A673 (cell line): ENCODE data around the gene DPCD.
"Not testable (repeated sequence)": the region's sequence is repeated elsewhere in the genome, so short reads cannot be mapped to it uniquely, and the experiment has no call there.

Experiments used
- EZH2 ChIP-seq: fragments of 200-600 bp; sonication (generic); IDR thresholded peaks from 2 replicates; pipeline ENCODE4 v1.6.1; 2017; ENCODE audit warnings: borderline replicate concordance, low read depth, mild to moderate bottlenecking, mixed read lengths, antibody characterized with exemption, low read length; ENCODE audit not compliant: poor library complexity, severe bottlenecking
- TF ChIP-seq, protein P1 (sequence below): fragments of 300-800, 200-600 bp; sonication (generic); conservative IDR thresholded peaks from 2 replicates; pipeline ENCODE4 v1.5.1; 2017; ENCODE audit warnings: low read depth, mild to moderate bottlenecking, antibody characterized with exemption, low read length, moderate library complexity, mixed read lengths

DNA sequence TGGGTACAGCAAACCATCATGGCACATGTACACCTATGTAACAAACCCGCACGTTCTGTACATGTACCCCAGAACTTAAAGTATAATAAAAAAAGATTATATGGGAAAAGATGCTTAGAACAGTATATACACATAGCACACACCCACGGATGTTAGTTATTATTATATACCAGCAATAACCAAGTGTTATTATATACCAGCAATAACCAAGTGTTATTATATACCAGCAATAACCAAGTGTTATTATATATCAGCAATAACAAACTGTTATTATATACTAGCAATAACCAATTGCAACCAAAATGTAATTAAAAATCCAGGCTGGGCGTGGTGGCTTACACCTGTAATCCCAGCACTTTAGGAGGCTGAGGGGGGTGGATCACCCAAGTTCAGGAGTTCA lies 45.4 kb downstream of the DPCD start:
- not testable (repeated sequence) for TF ChIP-seq EZH2
- TF ChIP-seq, protein P1, sequence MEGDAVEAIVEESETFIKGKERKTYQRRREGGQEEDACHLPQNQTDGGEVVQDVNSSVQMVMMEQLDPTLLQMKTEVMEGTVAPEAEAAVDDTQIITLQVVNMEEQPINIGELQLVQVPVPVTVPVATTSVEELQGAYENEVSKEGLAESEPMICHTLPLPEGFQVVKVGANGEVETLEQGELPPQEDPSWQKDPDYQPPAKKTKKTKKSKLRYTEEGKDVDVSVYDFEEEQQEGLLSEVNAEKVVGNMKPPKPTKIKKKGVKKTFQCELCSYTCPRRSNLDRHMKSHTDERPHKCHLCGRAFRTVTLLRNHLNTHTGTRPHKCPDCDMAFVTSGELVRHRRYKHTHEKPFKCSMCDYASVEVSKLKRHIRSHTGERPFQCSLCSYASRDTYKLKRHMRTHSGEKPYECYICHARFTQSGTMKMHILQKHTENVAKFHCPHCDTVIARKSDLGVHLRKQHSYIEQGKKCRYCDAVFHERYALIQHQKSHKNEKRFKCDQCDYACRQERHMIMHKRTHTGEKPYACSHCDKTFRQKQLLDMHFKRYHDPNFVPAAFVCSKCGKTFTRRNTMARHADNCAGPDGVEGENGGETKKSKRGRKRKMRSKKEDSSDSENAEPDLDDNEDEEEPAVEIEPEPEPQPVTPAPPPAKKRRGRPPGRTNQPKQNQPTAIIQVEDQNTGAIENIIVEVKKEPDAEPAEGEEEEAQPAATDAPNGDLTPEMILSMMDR, result not testable (repeated sequence)
